NCI-H524 (cell line): ENCODE measurements around the gene LAPTM5.

Experiments used
- DNase-seq, 2 experiments: peaks; one replicate each; lab custom pipeline; 2025; lab: John Stamatoyannopoulos, UW

LAPTM5 gene

DNA sequence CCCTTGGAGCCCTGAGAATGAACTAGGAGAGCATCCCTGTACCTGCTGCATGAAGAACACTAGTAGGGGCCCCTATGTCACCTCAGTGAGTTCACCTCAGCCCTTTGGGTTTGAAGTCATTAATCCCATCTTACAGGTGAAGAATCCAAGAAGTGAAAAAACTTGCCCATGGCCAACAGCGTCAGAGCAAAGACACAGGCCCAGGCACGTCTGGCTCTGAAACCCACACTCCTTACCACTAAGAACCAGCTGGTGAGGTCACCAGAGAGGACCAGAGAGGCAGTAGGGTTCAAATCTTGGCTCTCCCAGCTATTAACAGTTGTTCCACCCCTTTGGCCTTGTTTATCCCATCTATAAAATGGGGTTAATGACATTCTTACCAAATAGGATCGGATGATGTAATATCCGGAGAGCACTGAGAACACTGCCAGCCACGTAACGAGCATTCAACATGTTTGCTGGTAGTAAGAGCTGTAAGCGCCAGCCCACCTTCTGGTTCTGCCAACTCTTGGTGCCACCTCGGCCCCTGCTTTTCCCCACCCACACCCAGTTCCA lies 43.0 kb downstream of the LAPTM5 start:
- no peak for DNase-seq

DNA sequence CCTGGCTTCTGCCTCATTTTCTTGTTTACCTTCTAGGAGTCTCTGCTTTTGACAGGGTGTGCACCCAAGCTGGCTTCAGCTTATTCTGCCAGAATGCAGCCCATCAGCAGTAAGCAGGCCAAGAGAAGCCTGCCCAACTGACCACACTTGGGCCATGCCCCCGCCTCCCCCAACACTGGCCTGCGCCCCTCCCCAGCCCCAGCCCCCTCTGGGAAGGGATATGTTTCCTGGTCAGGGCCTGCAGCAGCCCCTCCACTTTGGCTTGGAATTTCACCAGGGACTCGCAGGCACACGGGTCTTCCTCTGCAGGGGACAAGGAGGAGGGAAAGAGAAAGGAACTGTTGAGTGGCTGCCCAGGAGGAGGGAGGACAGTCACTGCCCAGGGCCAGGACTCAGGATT lies 43.5 kb downstream of the LAPTM5 start:
- no peak for DNase-seq

DNA sequence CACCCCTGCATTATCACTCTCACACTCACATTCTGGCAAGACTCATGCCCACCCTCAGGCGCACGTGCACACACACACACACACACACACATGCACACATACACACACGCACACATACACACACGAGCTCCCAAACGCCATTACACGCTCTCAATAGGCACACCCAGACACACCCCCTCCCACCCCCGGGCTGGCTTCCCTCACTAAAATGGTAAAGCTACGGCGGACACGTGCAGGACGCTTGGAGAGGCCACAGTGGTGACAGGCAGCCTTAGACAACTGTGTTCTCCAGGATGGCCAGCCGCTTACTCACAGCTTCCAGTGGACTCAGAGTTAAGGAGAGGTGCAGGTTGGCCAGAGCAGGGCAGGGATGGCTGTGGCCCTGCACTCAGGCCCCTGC lies 44.3 kb downstream of the LAPTM5 start:
- DNase-seq = no peak

- no peak for DNase-seq
Observed at GRCh38 chr1:30712583-30712982, 45.0 kb downstream of the LAPTM5 start.

- no peak for DNase-seq
Observed at GRCh38 chr1:30710407-30710806, 47.2 kb downstream of the LAPTM5 start.

DNA sequence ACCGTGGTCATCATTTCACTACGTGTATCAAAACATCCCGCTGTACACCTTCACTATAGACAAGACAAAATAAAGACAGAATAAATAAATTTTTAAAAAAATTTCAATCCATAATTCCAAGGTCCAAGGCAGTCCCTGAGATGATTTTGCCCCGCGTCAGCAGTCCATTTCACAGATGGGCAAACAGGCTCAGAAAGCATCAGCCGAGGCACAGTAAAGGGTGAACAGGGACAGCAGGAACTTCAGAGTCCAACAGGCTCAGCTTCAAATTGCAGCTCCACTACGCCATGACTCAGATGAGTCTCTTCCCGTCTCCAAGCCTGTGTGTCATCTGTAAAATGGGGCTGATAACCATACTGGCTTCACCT lies 49.2 kb downstream of the LAPTM5 start:
- DNase-seq = peak in 1 of 2 experiments; percentile 39

- DNase-seq = peak; percentile 95 to 98
Observed at GRCh38 chr1:30707412-30708360, 49.9 kb downstream of the LAPTM5 start.

DNA sequence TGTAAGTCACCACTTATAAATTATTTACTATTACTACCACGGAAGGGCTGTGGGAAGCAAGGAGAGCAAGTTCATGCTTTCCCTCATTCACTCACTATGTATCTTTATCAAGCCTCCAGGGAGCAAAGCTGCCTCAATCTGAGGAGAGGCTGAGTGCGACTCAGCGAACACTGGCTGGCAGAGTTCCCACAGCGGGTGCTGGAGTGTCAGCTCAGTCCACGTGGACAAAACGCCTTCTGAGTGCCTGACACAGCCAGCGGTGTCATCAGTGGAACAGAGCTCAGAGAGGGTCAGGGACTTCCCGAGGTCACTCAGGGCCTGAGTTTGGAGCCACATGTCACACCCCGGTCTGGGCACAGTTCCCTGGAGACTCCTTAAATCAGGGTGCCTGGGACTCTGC lies 51.0 kb downstream of the LAPTM5 start:
- peak; percentile 59 to 69 for DNase-seq

DNA sequence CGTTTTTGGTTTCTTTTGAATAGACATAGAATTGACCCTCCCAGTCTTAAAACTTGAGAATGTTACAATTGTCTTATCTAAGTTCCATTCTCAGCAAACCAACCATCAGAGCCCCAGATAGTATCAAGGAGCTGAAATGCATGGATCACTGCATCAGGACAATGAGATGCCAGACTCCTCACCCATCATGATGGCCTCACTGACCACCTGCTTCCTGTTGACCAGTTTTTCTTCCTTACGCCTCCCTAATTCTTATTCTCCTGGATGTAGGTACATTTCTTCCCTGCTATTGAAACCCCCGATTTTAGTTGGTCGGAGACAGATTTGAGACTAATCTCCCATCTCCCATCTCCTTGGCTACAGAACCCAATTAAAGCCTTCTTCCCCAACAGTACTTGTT lies 51.9 kb downstream of the LAPTM5 start:
- no peak for DNase-seq

GRCh38 chr1:30704765-30705509 lies 52.6 kb downstream of the LAPTM5 start:
- DNase-seq = no peak

GRCh38 chr1:30704271-30704670 lies 53.3 kb downstream of the LAPTM5 start:
- DNase-seq = no peak

DNA sequence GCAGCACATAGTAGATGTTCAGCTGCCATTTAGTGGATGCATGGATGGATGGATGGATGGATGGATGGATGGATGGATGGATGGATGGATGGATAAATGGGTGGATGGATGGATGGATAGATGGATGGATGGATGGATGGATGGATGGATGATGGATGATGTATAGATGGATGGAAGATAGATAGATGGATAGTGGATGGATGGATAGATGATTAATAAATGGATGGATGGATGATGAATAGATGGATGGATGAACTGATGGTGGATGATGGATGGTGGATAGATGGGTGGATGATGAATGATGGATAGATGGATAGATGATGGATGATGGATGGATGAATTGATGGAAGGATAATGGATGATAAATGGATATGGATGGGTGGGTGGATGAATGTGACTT lies 54.8 kb downstream of the LAPTM5 start:
- no peak for DNase-seq

DNA sequence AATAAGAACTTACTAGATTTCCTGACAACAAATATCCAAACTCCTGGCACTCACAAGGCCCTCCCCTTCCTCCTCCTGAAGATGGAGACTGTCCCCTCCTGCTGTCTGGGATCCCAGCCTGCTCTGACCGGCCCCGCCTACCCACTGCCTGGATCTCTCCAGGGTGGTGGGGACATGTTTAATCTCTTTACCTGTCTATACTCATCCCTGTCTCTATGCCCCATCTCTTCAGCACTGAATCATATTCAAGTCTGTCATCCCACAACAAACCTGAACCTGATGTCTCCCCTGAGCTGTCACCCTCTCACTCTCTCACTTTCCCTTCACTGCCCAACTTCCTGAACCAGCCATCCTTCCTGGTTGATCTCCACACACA lies 56.3 kb downstream of the LAPTM5 start:
- DNase-seq = no peak

GRCh38 chr1:30700528-30701257 lies 56.9 kb downstream of the LAPTM5 start:
- DNase-seq = no peak

GRCh38 chr1:30699762-30700161 lies 57.8 kb downstream of the LAPTM5 start:
- no peak for DNase-seq

DNA sequence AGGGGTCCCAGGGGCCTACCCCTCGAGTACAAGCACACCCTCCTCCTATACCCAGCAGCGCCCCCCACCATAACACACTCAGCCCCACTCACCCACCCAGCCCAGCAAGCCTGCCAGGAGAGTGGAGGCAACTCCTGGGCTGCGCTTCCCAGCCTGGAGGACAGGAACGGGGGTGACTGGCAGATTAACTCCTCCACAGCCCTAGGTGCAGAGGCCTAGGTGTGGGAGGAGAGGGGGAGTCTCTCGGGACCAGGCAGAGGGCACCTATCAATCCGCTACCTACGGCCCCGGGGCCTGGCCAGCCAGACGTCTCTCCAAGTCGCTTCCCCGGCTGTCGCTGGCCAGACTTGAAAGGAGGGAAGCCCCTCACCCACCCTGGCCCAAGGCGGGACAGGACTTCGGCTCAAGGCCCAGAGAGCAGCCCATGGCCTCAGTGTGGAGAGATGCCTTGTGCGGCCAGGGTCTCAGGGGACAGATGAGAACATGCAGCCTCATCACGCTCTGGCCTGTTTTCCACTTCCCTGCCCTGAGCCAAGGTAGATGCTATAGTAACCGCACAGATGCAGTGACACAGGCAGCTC lies 59.1 kb downstream of the LAPTM5 start:
- no peak for DNase-seq

DNA sequence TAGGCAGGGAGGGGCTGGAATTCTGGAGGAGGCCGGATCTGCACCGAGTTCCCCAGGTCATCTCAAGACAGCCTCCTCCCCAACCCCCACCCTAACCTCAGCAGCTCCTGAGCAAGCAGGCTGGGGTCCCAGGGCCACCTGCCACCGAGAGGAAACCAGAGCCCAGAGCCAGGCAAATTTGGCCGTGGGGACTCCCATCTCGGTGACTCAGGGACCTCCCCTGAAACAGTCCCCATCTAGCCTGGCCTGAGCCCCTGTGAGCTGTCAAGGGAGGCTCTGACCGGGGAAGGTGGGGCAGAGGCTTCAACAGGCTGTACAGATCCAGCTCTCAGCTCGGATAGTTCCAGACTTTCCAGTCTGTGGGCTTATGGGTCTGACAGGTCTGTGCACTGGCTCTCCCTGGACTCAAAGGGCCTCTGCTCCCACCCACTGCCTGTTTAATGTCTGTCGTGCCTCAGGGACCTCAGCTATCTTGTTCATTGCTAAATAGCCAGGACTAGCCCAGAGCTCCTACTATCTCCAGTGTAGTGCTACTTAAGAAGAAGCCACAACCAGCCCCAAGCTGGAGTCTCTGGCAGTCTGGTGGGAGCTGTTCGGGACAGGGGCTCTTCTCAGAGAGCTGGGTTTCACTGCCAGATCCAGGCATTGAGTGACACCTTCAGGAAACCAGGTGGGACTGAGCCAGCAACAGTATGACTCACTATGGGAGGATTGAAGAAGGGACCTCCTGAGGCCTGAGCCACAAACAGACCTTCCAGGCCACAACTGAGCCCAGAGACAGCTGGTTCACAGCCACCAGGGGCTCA lies 59.8 kb downstream of the LAPTM5 start:
- DNase-seq = no peak

- no peak for DNase-seq
Observed at GRCh38 chr1:30696831-30697230, 60.7 kb downstream of the LAPTM5 start.

- no peak for DNase-seq
Observed at GRCh38 chr1:30695439-30695841, 62.1 kb downstream of the LAPTM5 start.

- DNase-seq = no peak
Observed at GRCh38 chr1:30694280-30695175, 63.0 kb downstream of the LAPTM5 start.
